ENCODE results near the gene ANKS1A.
"Not testable (repeated sequence)": the region's sequence is repeated elsewhere in the genome, so short reads cannot be mapped to it uniquely, and the experiment has no call there.

ANKS1A gene

DNA sequence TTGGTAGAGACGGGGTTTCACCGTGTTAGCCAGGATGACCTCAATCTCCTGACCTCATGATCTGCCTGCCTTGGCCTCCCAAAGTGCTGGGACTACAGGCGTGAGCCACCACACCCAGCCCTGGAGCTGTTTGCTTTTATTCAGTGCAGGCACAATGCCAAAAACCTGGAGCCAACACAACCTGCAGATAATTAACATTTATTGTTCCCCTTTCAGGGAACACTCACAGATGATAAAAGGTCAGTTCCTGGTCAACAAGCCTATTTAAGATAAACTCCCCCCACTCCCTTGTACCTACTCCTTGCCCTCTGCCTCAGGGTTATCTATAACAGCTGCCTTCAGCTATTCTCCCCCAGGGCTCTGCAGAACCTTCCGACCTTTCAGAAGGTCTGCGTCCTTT lies 218.7 kb downstream of the ANKS1A start:
- not testable (repeated sequence) for DNase-seq (ENCODE audit: low read depth)

DNA sequence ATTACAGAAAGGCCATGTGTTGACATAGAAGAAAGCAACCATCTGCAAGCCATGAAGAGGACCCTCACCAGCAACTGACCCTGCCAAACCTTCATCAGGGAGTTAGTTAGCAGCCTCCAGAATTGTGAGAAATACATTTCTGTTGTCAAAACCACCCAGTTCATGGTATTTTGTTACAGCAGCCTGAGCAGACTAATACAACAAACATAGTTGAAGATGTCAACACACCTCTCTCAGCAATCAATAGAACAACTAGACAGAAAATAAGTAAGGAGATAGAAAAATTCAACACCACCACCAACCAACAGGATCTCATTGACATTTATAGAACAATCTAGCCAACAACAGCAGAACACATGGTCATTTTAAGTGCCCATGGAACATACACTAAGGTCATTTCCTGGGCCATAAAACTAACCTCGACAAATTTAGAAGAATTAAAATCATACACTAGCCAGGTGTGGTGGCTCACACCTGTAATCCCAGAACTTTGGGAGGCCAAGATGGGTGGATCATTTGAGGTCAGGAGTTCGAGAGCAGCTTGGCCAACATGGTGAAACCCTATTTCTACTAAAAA lies 219.3 kb downstream of the ANKS1A start:
- no peak for DNase-seq (ENCODE audit: low read depth)

DNA sequence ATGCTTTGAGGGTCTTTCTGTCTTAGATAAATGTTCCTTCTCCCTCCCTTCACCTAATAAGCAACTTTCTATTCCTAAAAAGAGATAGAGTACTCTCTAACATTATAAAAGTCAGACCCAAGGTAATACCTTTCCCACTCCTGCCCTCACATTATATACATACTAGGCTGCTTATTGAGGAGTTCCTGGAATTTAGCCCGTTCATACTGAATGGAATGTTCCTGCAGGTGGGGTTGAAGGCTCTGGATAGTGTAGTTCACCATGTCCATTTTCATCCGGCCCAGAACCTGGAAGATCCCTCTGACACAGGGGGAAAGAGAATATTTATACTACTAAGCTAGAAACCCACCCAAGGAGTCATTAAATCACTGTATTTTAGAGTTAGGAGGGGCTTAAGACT lies 231.7 kb downstream of the ANKS1A start:
- no peak for DNase-seq (ENCODE audit: low read depth)

DNA sequence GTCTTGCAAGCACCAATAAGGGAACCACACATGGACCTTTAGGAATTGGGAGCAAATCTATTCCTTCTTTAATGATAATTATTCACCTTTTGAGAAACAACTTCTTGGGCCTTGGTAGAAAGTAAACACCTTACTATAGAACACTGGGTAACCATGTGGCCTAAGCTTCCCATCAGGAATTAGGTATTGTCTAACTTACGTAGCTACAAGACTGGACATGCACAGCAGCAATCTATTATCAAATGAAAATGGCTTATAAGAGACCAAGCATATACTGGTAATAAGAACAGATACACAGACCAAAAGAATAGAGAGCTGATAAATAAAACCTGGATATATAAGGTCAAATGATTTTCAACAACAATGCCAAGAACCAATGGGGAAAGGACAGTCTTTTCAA lies 235.3 kb downstream of the ANKS1A start:
- no peak for DNase-seq (ENCODE audit: low read depth)

DNA sequence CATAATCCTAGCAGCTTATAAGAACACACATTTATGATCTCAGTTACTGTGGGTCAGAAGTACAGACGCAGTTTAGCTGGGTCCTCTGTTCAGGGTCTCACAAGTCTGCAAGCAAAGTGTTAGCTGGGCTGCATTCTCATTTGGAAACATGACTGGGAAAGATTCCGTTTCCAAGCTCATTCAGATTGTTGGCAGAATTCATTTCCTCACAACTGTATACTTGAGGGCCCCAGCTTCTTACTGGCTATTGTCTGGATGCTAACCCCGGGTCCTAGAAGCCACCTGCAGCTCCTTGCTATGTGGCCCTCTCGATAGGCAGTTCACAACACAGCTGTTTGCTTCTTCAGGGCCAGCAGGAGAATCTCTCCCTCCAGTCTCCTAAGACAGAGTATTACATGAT lies 239.0 kb downstream of the ANKS1A start:
- DNase-seq (ENCODE audit: low read depth) = no peak

DNA sequence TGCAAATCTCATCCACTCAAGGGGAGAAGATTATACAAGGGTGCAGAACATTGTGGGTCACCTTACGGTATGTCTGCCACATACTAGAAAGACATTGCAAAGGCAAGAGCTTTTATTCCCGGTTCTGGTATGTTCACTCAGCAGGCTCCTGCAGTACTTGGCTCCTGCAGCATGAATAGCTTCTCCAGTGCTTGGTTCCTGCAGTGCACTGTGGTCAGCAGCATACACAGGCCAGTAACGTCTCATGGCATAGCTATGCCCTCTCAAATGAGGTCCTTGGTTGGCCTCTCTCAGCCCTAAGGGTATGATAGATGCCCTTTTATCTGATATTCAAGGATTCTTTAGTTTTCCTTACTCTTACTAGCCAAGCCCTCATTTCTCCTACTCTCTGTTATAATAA lies 239.4 kb downstream of the ANKS1A start:
- no peak for DNase-seq (ENCODE audit: low read depth)

DNA sequence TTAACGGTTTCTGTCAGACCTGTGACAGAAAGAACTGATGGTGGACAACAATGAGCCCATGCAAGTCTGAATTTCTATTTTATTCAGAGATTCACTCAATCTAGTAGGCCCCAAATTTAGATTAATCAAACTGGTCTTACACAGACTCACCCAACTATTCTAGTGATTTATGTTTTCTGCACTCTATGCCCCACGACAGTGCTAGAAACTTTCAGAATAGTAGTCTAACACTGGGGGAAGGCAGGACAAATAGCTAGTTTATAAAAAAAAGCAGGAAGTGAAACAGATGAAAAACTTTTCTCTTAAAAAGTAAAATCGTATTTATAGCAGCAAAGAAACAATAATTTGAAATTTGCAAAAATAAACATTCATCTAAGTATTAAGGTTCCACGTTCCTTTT lies 247.1 kb downstream of the ANKS1A start:
- no peak for DNase-seq (ENCODE audit: low read depth)

DNA sequence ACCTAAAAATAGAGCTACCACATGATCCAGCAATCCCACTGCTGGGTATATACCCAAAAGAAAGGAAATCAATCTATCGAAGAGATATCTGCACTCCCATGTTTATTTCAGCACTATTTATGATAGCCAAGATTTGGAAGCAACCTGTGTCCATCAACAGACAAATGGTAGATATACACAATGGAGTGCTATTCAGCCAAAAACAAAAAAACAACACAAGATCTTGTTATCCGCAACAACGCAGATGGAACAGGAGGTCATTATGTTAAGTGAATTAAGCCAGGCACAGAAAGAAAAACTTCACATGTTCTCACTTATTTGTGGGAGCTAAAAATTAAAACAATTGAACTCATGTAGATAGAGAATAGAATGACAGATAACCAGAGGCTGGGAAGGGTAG lies 249.1 kb downstream of the ANKS1A start:
- DNase-seq (ENCODE audit: low read depth) = not testable (repeated sequence)

DNA sequence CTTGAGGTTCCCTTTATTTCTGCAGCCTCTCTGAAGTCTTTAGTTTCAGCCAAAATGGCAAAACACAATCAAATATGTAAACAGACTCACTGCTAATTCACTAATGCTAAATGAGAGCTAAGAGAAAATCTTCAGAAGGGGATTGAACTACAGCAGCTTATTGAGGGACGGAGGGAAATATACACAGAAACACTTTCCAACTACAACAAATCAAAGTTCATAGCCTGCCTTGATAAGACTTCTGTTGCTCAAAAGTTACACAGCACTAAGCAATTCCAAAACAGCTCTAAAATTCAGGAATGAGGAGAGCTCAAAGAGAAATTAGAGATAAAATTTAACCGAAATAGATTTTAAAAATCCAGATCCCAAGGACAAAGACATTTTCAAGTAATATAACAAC lies 250.4 kb downstream of the ANKS1A start:
- DNase-seq (ENCODE audit: low read depth) = no peak

DNA sequence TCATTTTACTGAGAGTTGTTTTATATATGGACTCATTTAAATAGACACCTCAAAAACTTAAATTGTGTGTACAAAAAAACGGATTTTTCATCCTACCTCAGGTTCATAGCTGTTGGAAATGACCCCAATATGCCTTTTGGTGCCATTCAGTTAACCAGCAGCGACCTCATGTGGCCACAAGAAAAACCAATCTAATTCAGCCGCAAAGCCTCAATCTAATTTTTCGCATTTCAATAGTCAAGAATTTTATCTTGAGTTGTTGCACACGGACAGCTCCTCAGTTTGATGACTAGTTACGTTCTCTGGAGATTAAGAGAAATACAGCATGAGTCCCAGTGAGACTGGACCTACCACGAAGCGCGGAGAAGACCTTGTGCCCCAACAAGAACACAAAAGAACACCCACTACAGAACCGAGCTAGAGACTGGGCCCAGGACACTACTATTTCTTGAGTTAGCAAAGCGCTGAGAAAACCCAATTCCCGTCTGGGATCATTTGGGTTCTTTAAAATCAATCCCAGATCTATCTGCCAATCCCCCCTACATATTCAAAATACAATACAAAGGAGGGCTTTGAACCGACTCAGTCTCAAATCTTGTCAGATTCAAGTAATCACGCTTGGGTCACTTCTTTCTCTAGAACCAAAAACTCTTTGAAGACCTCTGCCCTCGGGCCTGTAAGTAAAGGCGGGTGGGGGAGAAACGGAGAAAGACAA lies 251.0 kb downstream of the ANKS1A start:
- no peak for DNase-seq (ENCODE audit: low read depth)

DNA sequence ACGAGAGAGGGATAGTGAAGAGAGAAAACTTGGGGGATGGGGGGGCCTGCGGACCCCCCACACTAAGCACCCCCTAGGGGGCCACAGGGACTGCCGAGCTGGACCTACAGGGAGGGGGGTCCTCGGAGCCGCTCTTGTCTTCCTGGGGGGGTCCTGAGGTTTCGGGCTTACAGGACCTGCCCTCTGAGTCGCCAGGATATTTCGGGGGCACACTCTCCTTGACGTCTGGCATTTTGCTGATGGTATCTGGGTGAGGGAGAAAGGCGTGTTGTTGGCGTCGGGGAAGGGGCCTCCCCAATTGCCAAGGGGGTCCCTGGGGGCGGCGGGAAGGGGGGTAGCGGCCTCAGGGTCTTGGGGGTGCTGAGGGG lies 251.6 kb downstream of the ANKS1A start:
- no peak for DNase-seq (ENCODE audit: low read depth)
